Measurements from ENCODE around the gene MAMLD1.
"Not testable (repeated sequence)": the region's sequence is repeated elsewhere in the genome, so short reads cannot be mapped to it uniquely, and the experiment has no call there.

MAMLD1 gene, protein sequence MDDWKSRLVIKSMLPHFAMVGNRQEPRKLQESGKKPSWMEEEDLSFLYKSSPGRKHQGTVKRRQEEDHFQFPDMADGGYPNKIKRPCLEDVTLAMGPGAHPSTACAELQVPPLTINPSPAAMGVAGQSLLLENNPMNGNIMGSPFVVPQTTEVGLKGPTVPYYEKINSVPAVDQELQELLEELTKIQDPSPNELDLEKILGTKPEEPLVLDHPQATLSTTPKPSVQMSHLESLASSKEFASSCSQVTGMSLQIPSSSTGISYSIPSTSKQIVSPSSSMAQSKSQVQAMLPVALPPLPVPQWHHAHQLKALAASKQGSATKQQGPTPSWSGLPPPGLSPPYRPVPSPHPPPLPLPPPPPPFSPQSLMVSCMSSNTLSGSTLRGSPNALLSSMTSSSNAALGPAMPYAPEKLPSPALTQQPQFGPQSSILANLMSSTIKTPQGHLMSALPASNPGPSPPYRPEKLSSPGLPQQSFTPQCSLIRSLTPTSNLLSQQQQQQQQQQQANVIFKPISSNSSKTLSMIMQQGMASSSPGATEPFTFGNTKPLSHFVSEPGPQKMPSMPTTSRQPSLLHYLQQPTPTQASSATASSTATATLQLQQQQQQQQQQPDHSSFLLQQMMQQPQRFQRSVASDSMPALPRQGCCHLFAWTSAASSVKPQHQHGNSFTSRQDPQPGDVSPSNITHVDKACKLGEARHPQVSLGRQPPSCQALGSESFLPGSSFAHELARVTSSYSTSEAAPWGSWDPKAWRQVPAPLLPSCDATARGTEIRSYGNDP

GRCh38 chrX:150362599-150363481, at the start of gene MAMLD1:
TSS of gene MAMLD1 (plus strand) at chrX:150363317. CDS start at chrX:150445517, 82,200 bp downstream.
- DNase-seq = peak; percentile 55 to 73

DNA sequence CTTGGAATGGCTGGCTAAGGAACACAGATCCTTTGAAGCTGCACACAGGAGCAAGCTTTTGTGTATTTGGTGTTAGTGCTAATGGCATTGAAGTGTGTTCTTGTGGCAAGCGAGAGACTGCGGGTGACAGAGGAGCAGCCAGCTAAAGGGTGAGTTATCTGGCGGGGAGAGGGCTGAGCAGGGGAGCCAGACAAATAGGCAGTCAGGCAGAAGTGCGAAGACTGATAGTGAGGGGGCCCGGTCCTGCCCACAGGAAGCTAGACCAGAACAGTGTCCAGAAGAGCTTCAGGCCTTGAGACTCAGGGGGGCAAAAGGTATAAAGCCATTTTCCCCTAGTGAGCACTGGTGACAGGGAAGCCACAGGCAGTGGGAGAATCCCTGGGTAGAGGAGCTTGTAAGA, 49.6 kb upstream of the MAMLD1 start:
- no peak for DNase-seq

- DNase-seq = no peak
Observed at GRCh38 chrX:150314186-150314585, 48.9 kb upstream of the MAMLD1 start.

DNA sequence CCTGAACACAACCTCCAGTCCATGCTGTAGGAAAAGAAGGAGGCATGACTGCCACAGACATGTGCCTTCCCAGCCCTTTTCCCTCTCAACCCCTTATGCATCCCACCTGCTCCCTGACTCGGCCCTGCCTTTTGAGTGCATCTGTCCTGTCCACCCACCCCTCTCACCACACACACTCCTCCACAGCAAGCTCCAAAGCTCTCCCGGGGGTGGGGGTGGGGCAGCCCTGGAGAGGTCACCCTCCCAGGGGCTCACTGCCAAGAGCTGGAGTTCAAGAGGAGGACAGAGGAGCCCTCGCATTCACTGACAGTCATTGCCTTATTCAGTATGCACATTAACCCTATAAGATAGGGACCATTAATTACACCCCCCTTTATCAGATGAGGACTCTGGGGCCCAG, 46.6 kb upstream of the MAMLD1 start:
- DNase-seq = no peak

DNA sequence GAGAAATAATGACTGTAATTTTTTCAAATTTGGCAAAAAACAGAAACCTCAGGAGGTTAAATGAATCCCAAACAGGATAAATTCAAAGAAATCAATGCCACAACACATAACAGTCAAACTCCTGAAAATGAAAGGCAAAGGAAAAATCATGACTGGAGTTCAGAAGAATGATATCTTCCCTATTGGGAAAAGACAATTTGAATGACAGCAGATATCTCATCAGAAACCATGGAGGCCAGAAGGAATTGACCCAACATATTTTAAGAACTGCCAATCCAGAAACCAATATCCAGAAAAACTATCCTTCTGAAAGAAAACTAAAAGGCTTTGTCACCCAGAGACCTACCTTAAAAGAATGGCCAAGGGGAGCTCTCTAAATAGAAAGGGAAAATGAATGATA, 40.1 kb upstream of the MAMLD1 start:
- DNase-seq = no peak

DNA sequence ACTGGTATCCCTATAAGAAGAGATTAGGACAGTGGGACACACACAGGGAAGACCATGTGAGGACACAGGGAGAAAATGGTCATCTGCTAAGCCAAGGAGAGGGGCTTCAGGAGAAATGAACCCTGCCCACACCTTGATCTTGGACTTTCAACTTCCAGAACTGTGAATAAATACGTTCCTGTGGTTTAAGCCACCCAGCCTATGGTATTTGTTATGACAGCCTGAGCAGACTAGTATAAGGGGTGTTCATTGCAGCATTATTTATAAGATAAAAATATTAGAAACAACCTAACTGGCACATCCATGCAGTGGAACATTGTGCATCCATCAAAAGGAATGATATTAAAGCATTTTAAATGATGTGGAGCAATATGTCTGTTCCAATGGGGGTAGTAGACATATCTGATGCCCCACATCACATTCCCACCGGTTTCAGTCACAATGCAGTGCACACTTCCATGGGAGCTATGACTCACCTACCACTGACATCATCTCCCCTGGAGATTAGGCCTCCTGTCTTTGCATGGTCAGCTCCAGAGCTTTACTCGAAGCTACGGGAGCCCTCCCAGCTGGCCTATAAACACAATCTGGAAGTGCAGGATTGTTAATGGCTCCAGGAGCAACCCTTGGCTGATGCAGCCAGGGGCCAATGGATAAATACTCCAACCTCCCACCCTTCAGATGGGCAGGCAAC, 38.9 kb upstream of the MAMLD1 start:
- no peak for DNase-seq

DNA sequence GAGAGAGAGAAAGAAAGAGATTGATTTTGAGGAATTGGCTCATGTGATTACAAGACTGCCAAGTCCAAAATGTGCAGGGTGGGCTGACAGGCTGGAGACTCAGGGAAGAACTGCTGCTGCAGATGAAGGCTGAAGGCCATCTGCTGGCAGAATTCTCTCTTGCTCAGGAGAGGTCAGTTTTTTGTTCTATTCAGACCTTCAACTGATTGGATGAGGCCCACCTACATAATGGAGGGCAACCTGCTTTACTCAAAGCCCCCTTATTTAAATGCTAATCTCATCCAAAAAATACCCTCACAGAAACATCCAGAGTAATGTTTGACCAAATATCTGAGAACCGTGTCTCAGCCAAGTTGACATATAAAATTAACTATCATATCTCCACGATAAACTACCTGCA, 38.2 kb upstream of the MAMLD1 start:
- no peak for DNase-seq

DNA sequence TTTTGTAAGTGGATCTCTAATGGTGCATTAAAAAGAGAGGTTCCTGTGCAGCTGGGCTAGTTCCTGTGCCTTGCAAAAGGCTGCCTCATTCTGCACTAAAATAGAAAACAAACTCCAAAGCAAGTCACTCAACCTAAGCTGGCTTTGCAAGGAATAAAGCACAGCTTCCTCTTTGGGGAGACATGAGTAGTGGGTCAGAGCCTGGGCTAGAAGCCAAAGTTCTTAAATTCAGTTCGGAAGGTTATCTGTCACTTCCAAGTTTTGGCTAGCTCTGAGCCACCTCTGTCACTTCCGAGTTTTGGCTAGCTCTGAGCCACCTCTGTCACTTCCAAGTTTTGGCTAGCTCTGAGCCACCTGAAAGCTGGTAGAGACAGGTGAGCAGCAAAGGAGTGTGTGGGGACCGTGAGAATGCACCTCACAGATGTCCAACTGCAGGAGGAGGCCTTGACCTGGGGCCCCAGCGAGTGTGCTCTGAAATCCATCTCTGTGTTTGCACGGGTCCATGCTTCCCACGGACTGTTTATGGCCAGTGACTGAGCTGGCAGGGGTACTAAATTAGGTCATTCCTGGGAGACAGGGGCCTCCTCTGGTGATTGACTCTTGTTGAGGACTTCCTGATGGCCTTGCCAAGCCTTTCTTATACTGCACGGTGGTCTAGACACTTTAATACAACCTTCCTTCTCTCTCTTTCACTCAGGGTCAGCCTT, 36.4 kb upstream of the MAMLD1 start:
- no peak for DNase-seq

- DNase-seq = no peak
Observed at GRCh38 chrX:150329282-150329681, 33.8 kb upstream of the MAMLD1 start.

GRCh38 chrX:150329868-150330267, 33.2 kb upstream of the MAMLD1 start:
- DNase-seq = no peak

DNA sequence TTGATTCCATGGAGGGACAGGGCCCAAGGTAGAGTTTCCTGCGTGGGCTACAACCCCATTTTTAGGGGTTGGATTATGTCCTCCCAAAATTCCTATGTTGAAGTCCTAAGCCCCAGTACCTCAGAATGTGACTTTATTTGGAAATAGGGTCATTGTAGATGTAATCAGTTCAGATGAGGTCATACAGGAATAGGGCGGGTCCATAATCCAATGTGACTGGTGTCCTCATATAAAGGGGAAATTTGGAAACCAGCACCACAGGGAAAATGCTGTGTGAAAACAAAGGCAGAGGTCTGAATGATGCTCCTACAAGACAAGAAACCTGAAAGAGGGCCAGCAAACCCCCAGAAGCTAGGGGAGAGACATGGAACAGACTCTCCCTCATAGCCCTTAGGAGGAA, 31.1 kb upstream of the MAMLD1 start:
- DNase-seq = no peak

DNA sequence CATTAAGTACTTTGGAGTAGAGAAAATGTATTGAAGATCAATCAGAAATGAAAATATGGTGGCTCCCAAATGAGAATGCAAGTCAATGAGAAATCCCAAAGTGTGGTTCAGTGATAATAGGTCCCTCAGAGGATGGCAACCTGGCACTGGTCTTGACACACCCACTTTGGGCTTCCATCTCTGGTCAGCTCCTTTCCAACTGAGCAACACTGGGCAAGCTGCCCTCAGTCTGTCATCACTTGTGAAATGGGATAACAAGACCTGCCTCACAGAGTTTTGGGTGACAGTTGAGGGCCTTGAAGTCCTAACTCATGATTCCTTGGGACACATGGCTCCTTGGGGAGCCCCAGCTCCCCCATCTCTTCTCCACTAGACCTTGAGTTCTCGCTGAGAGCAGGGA, 29.0 kb upstream of the MAMLD1 start:
- DNase-seq = no peak

DNA sequence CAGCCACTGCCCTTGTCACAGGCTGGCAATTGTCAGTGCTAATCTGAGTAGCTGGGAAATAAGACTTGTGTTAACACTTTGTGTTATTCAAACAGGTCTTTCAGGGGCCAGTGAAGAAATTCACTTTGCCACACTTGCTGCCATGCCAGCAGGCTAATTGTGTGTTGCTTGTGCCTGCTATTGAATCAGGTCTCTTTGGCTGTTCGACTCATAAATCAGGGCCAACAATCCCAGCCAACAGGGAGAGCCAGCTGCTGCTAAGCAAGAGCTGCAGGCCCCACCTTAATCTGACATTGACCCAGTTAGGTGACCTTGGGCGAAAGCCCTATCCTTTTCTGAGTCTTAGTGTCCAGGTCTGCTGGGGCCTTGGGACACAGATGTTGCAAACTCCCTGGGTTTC, 28.1 kb upstream of the MAMLD1 start:
- no peak for DNase-seq

GRCh38 chrX:150337026-150337425, 26.1 kb upstream of the MAMLD1 start:
- DNase-seq = no peak

DNA sequence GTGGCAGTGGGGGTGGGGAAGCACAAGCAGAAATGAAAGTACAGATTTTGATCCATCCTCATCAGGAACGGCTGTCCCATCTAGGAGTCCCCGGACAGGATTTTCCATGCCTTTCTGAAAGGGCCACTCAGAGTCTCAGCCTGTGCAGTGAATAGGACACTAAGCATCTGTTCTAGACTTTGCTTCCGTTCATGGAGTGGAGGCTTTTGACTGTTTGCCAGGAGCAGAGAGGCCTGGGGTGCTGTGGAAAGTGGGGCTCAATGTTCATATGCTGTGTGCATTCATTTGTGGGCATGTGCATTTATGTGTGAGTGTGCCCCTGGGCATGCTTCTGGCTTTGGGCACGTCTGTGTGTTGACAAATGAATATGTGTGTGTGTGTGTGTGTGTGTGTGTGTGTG, 25.6 kb upstream of the MAMLD1 start:
- no peak for DNase-seq

GRCh38 chrX:150338615-150339014, 24.5 kb upstream of the MAMLD1 start:
- DNase-seq = no peak

DNA sequence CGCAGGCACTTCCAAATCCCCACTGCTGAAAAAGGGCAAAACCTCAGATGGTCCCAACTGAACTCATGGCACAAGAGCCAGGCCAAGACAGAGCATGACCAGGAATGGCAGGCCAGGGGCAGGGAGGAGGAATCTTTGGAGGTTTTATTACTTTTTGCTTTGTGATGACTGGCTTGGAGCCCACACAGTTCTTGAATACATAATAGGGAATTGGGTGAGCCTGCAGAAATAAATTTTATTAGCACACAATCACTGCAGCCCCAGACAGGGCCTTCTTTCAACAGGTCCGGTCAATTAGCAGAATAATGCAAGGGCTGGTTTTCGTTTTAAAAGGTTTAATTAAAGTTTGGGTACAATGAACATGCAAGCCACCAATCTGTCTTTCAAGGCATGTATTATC, 23.4 kb upstream of the MAMLD1 start:
- DNase-seq = no peak

DNA sequence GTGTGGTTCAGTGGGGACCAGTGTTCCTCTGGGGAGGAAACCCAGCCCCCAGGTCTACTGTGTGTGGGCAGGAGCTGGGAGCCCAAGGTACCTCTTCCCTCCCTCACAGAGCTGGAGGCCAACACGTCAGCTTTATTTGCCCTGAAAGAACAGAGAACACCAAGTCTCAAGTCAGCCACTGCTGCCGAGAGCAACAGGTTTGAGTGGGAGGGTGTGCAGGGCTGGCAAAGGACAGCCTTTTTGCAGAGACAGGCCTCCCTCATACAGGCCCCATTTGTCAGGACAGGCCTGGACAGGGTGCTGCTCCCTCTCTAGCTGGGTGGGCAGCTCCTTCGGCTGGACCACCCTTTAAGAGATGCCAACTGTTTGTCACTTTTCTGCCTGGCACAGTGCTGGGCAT, 22.8 kb upstream of the MAMLD1 start:
- not testable (repeated sequence) for DNase-seq

GRCh38 chrX:150347471-150347870, 15.6 kb upstream of the MAMLD1 start:
- DNase-seq = no peak

DNA sequence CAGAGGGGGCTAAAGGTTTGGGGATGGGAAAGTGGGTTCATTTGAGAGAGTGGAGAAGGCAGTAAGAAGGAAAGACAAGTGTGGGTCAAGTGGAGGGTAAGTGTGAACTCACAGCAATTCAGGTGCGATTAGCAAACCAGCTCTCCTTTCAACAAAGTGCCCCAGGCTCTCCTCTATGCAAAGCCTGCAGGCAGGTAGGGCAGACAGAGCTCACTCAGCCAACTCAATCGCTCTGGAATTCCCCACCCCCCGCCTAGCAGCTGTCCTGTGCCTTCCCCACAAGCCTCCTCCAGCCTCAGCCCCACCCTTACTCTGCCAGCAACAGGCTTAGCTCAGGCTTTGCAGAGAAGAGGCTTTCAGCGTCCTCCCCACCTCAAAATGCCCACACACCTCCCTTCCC, 14.8 kb upstream of the MAMLD1 start:
- DNase-seq = no peak

- no peak for DNase-seq
Observed at GRCh38 chrX:150352114-150352513, 11.0 kb upstream of the MAMLD1 start.

DNA sequence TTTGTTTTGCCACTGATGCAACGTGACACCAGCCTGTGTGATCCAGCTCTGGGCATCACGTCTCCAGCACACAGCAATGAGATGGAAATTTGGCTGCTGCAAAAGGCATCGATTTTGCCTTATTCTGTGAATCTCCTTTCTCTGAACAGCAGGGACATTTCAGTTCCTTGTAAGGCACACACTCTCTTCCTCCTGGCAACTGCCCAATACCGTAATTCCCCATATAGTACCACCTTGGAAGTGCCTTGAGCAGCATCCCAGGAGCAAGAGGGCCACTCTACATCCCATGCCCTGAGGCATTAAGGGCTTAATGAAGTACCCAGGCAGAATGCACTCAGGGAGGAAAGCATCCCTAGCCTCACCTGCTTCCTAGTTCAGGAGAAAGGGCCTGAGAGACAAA, 10.5 kb upstream of the MAMLD1 start:
- no peak for DNase-seq
